A549 (cell line): ENCODE measurements around the gene CAMTA1. TPM values are rescaled to one million over a fixed set of nuclear protein-coding genes. Genes with fewer than 3 reads are reported as not detected.

Experiments used
- ATAC-seq, 2 experiments: fragments of 200-7000 bp in 1 of 2; fragments of >200 bp in 1 of 2; cut with Nextera tagmentation in 1 of 2; cut with Tn5 transposase in 1 of 2; 3 replicates each; pipeline versions ENCODE4 v1.8.0 to v1.9.1; 2018 to 2020; ENCODE audit warnings: mild to moderate bottlenecking in 1 of 2, moderate library complexity in 1 of 2
- CTCF ChIA-PET: fragments of 300-600 bp; sonication (Branson Sonifier 250); formaldehyde crosslinking; extraction: SDS; loops from one replicate; lab custom pipeline; 2021; ENCODE audit warnings: antibody characterized with exemption, inconsistent platforms; lab: Yijun Ruan, JAX
- POLR2A ChIA-PET: fragments of 350-600 bp; formaldehyde crosslinking; extraction: SDS; loops from one replicate; lab custom pipeline; 2021; ENCODE audit warnings: antibody characterized with exemption, inconsistent platforms; lab: Yijun Ruan, JAX
- DNase-seq, 2 experiments: peaks; one replicate each; pipeline versions ENCODE4 v3.0.0 to v3.0.0-alpha.2; 2011 to 2016; ENCODE audit warnings: low read depth in 1 of 2, low spot score in 1 of 2
- FAIRE-seq: peaks from 2 replicates; lab custom pipeline; 2011; peaks lifted over from hg19 to GRCh38; lab: Jason Lieb, UNC
- H3K27ac ChIP-seq, 2 experiments: fragments of >200 bp; sonication (Bioruptor Twin); formaldehyde crosslinking; 3 replicates each; pipeline ENCODE4 v1.5.1; 2016 to 2017
- H3K4me1 ChIP-seq: fragments of >200 bp; sonication (Bioruptor Twin); formaldehyde crosslinking; 3 replicates; pipeline ENCODE4 v1.6.1; 2016
- H3K4me2 ChIP-seq: fragments of >200 bp; sonication (Bioruptor Twin); formaldehyde crosslinking; 3 replicates; pipeline ENCODE4 v1.6.1; 2016
- H3K4me3 ChIP-seq: fragments of >200 bp; sonication (Bioruptor Twin); formaldehyde crosslinking; 3 replicates; pipeline ENCODE4 v1.5.1; 2016
- H3K9me3 ChIP-seq: fragments of >200 bp; sonication (Bioruptor Twin); formaldehyde crosslinking; 3 replicates; pipeline ENCODE4 v1.6.1; 2016
- ATOH8 ChIP-seq: fragments of 250-450 bp; sonication (Bioruptor Pico); IDR thresholded peaks from 2 replicates; pipeline ENCODE4 v1.5.0; 2020; ENCODE audit warnings: low read depth, mild to moderate bottlenecking, moderate library complexity
- CBX8 ChIP-seq: fragments of 200-600 bp; sonication (generic); IDR thresholded peaks from 2 replicates; pipeline ENCODE4 v1.6.1; 2016
- CEBPB ChIP-seq, 2 experiments: fragments of >200 bp in 1 of 2; sonication (Bioruptor Twin) in 1 of 2; formaldehyde crosslinking in 1 of 2; IDR thresholded peaks; 2 replicates each; pipeline ENCODE4 v1.6.1; 2012 to 2016
- CHD2 ChIP-seq: fragments of 150-350 bp; IDR thresholded peaks from 2 replicates; pipeline ENCODE4 v1.6.1; 2014; ENCODE audit warnings: low read length; ENCODE audit not compliant: partially characterized antibody
- CTCF ChIP-seq: fragments of >200 bp; sonication (Bioruptor Twin); formaldehyde crosslinking; IDR thresholded peaks from 3 replicates; pipeline ENCODE4 v1.5.1; 2016
- EHF ChIP-seq: fragments of 250-450 bp; sonication (Bioruptor Pico); IDR thresholded peaks from 2 replicates; pipeline ENCODE4 v1.5.0; 2020; ENCODE audit warnings: mild to moderate bottlenecking
- HDAC2 ChIP-seq: fragments of 200-600 bp; sonication (generic); IDR thresholded peaks from 2 replicates; pipeline ENCODE4 v1.6.1; 2016
- HOXA7 ChIP-seq: fragments of 250-450 bp; sonication (Bioruptor Pico); IDR thresholded peaks from 2 replicates; pipeline ENCODE4 v1.5.0; 2020; ENCODE audit warnings: mild to moderate bottlenecking, moderate library complexity
- JUN ChIP-seq, 2 experiments: fragments of >200 bp; sonication (Bioruptor Twin); formaldehyde crosslinking; IDR thresholded peaks; 2 replicates in 1 of 2; 3 replicates in 1 of 2; pipeline ENCODE4 v1.6.1; 2016 to 2017
- KDM1A ChIP-seq: fragments of 200-600 bp; sonication (generic); IDR thresholded peaks from 2 replicates; pipeline ENCODE4 v1.6.1; 2016; ENCODE audit warnings: low read depth, mild to moderate bottlenecking
- MAFK ChIP-seq: fragments of 450-650 bp; IDR thresholded peaks from 2 replicates; pipeline ENCODE4 v1.6.1; 2014; ENCODE audit not compliant: partially characterized antibody
- NFE2L2 ChIP-seq: fragments of 150-350 bp; conservative IDR thresholded peaks from 2 replicates; pipeline ENCODE4 v1.6.1; 2014; ENCODE audit warnings: low read length
- NPAS2 ChIP-seq: fragments of 250-450 bp; sonication (Bioruptor Pico); IDR thresholded peaks from 2 replicates; pipeline ENCODE4 v1.8.0; 2022; ENCODE audit warnings: mild to moderate bottlenecking, moderate library complexity, borderline replicate concordance
- NR3C1 ChIP-seq: fragments of >200 bp; sonication (Bioruptor Twin); formaldehyde crosslinking; IDR thresholded peaks from 3 replicates; pipeline ENCODE4 v1.6.1; 2017
- PBX3 ChIP-seq: IDR thresholded peaks from 2 replicates; pipeline ENCODE4 v1.6.1; 2012
- RAD21 ChIP-seq, 2 experiments: fragments of >200 bp in 1 of 2; sonication (Bioruptor Twin) in 1 of 2; formaldehyde crosslinking in 1 of 2; IDR thresholded peaks in 1 of 2; conservative IDR thresholded peaks in 1 of 2; 2 replicates in 1 of 2; 3 replicates in 1 of 2; pipeline ENCODE4 v1.6.1; 2012 to 2018; ENCODE audit warnings: inconsistent platforms in 1 of 2
- REST ChIP-seq: fragments of 200-600 bp; sonication (generic); IDR thresholded peaks from 2 replicates; pipeline ENCODE4 v1.6.1; 2016; ENCODE audit warnings: antibody characterized with exemption, mild to moderate bottlenecking, moderate library complexity
- RNF2 ChIP-seq: fragments of 200-600 bp; sonication (generic); IDR thresholded peaks from 2 replicates; pipeline ENCODE4 v1.6.1; 2016; ENCODE audit warnings: low read depth, mild to moderate bottlenecking, antibody characterized with exemption, moderate library complexity, borderline replicate concordance
- SMC3 ChIP-seq: fragments of >200 bp; sonication (Bioruptor Twin); formaldehyde crosslinking; IDR thresholded peaks from 3 replicates; pipeline ENCODE4 v1.6.1; 2018; ENCODE audit warnings: inconsistent platforms
- TFCP2L1 ChIP-seq: fragments of 250-450 bp; sonication (Bioruptor Pico); IDR thresholded peaks from 2 replicates; pipeline ENCODE4 v1.5.0; 2021; ENCODE audit warnings: mild to moderate bottlenecking
- USF2 ChIP-seq: fragments of 450-650 bp; IDR thresholded peaks from 2 replicates; pipeline ENCODE4 v1.6.1; 2014; ENCODE audit warnings: antibody characterized with exemption
- ZC3H11A ChIP-seq: fragments of 450-650 bp; IDR thresholded peaks from 2 replicates; pipeline ENCODE4 v1.6.1; 2014; ENCODE audit warnings: antibody characterized with exemption, mild to moderate bottlenecking
- ZNF302 ChIP-seq: fragments of 250-450 bp; sonication (Bioruptor Pico); IDR thresholded peaks from 2 replicates; pipeline ENCODE4 v1.9.0; 2021; ENCODE audit warnings: inconsistent platforms, mild to moderate bottlenecking, moderate library complexity
- WGBS: methylation state at CpG from one replicate; pipeline ENCODE4 v1.1.6; 2017; ENCODE audit errors: missing lambda C conversion rate; 5-methylcytosine and 5-hydroxymethylcytosine counted together
- polyA plus RNA-seq, 4 experiments: library from polyadenylated mRNA; depleted of rRNA in 3 of 4; stranded (reverse); fragments of >200 nt; fragmentation: RNase III in 1 of 4; extraction: RNeasy Plus Mini Kit Qiagen cat#74134 plus additional on column Dnase treatment in 1 of 4; gene quantifications; 2 replicates in 3 of 4; 3 replicates in 1 of 4; pipeline ENCODE4 v1.2.3, GENCODE V29; 2011 to 2017

Gene CAMTA1
- polyA plus RNA-seq, 2 of the 4 experiments (the other 2 are of a cell fraction): 58.8 to 75.0 TPM

GRCh38 chr1:7667159-7667558 is 881.9 kb downstream of the CAMTA1 start:
- peak in 1 of 2 experiments; percentile 9; a peak in 1 of 6 replicates for ATAC-seq

GRCh38 chr1:7667625-7668218 is 882.5 kb downstream of the CAMTA1 start:
- 18% methylated on average over 11 of the region's 11 CpGs for WGBS
- H3K4me1 ChIP-seq: 0 out of 3 replicates have a peak, but pooled peaks cover 3% of the 10 kb centered on the region
- DNase-seq (peak; percentile 66 to 75), FAIRE-seq (no peak), ATAC-seq (peak; percentile 75 to 88)
- no peak overlapping the region for H3K4me3 ChIP-seq
- POLR2A ChIA-PET: interaction anchor here (1.4 kb wide), 1 partner anchor 85 kb away, joined by 6 read pairs; no protein-coding TSS in a partner anchor
- H3K27ac ChIP-seq: peak overlapping the region in 1 of 2 experiments; percentile 61; a peak in 2 of 6 replicates
- CTCF ChIA-PET: interaction anchor here (0.5 to 7.9 kb wide), 46 partner anchors 8 to 949 kb away, joined by 3 to 410 read pairs (median 5); no protein-coding TSS in a partner anchor
- no peak overlapping the region for H3K4me2 ChIP-seq
- H3K9me3 ChIP-seq: no peaks in the 10 kb centered on the region
- TF ChIP-seq NPAS2 (no peak), SMC3 (peak; percentile 93), RAD21 (conservative IDR thresholded peaks at IDR 0.05 in 1 of 2, IDR thresholded peaks at IDR 0.05 in 1 of 2) (peak; percentile 93 to 96), NR3C1 (no peak), CTCF (peak; percentile 91), REST (no peak)

More at GRCh38 chr1:7667159-7667558, 881.9 kb downstream of the CAMTA1 start:
- no peak for TF ChIP-seq KDM1A
- TF ChIP-seq TFCP2L1: no peak
- no peak for TF ChIP-seq USF2
- TF ChIP-seq ATOH8 (CRISPR knock-in tag): no peak
- no peak for TF ChIP-seq SMC3
- TF ChIP-seq EHF (CRISPR knock-in tag): no peak
- no peak for TF ChIP-seq HDAC2
- TF ChIP-seq NFE2L2: no peak
- TF ChIP-seq RAD21 (conservative IDR thresholded peaks at IDR 0.05 in 1 of 2, IDR thresholded peaks at IDR 0.05 in 1 of 2): no peak
- no peak for TF ChIP-seq CHD2
- TF ChIP-seq ZNF302 (CRISPR knock-in tag): no peak
- TF ChIP-seq CBX8: no peak
- no peak for TF ChIP-seq RNF2
- TF ChIP-seq MAFK: no peak
- no peak for TF ChIP-seq CEBPB (IDR thresholded peaks at IDR 0.05)
- no peak for TF ChIP-seq HOXA7
- no peak for TF ChIP-seq ZC3H11A
- TF ChIP-seq JUN (IDR thresholded peaks at IDR 0.05): no peak
- no peak for TF ChIP-seq PBX3
- TF ChIP-seq NR3C1: no peak
- TF ChIP-seq, all 56 proteins: peak for 0
- H3K4me1 ChIP-seq: 0 out of 3 replicates have a peak, but pooled peaks cover 3% of the 10 kb centered on the region
- FAIRE-seq: no peak
- ChIA-PET POLR2A (interaction anchor here (1.4 kb wide), 1 partner anchor 86 kb away, joined by 6 read pairs; no protein-coding TSS in a partner anchor), CTCF (interaction anchor here (0.7 to 7.9 kb wide), 32 partner anchors 7 to 949 kb away, joined by 3 to 410 read pairs (median 6); no protein-coding TSS in a partner anchor)
- WGBS: 56% methylated on average over 7 of the region's 11 CpGs
- no peak for DNase-seq
- no peak overlapping the region for H3K4me2 ChIP-seq
- no peak overlapping the region for H3K27ac ChIP-seq
- H3K4me3 ChIP-seq: no peak overlapping the region
- H3K9me3 ChIP-seq: no peaks in the 10 kb centered on the region
